ENCODE data around the gene ATF6.

The ATF6 gene

DNA sequence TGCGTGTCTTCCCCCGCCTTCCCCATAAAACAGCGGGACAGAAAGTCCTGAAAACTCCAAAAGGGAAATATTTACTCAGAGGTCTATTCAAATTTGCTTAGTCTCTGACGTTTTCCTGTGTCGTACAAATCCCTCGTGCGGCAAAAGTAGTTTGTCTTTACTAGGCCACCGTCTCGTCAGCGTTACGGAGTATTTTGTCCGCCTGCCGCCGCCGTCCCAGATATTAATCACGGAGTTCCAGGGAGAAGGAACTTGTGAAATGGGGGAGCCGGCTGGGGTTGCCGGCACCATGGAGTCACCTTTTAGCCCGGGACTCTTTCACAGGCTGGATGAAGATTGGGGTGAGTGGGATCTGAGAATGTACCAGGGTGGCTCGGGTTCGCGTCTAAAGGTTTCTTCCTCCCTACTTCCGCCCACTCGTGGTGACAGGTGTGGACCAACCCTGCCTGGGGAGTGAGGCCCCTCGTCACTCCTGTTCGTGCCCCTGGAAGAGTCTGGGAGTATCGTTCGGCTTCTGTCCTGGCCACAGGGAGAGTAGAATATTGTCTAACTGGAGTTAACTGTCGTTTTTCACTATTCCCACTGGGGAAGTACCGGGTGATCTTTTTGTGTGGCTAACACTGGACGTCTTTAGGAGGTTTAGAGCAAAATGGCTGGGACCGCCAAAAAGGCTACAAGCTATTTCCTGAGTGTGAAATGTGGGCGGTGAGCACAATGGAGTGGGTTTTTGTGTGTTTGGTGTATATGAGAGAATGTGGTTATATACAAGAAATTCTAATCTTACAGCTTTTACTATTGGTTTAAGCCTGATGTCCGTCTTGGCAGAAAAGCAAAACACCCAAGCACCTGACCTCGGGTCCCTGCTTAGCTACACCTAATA, at the start of gene ATF6:
ATF6 (plus strand) TSS at position 219 of the 880 bp plus-strand sequence; CDS start at position 260, 41 bp downstream.
- TF ChIP-seq, protein P1, sequence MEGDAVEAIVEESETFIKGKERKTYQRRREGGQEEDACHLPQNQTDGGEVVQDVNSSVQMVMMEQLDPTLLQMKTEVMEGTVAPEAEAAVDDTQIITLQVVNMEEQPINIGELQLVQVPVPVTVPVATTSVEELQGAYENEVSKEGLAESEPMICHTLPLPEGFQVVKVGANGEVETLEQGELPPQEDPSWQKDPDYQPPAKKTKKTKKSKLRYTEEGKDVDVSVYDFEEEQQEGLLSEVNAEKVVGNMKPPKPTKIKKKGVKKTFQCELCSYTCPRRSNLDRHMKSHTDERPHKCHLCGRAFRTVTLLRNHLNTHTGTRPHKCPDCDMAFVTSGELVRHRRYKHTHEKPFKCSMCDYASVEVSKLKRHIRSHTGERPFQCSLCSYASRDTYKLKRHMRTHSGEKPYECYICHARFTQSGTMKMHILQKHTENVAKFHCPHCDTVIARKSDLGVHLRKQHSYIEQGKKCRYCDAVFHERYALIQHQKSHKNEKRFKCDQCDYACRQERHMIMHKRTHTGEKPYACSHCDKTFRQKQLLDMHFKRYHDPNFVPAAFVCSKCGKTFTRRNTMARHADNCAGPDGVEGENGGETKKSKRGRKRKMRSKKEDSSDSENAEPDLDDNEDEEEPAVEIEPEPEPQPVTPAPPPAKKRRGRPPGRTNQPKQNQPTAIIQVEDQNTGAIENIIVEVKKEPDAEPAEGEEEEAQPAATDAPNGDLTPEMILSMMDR (conservative IDR thresholded peaks at IDR 0.05; ENCODE audit: control insufficient read depth, insufficient read depth, low read depth, low read length) = no peak
- H3K4me3 ChIP-seq (ENCODE audit: control insufficient read depth, low read depth, low read length) = peak within 1 kb of the TSS; percentile 100
- peak; percentile 95 for DNase-seq (ENCODE audit: low read depth)

DNA sequence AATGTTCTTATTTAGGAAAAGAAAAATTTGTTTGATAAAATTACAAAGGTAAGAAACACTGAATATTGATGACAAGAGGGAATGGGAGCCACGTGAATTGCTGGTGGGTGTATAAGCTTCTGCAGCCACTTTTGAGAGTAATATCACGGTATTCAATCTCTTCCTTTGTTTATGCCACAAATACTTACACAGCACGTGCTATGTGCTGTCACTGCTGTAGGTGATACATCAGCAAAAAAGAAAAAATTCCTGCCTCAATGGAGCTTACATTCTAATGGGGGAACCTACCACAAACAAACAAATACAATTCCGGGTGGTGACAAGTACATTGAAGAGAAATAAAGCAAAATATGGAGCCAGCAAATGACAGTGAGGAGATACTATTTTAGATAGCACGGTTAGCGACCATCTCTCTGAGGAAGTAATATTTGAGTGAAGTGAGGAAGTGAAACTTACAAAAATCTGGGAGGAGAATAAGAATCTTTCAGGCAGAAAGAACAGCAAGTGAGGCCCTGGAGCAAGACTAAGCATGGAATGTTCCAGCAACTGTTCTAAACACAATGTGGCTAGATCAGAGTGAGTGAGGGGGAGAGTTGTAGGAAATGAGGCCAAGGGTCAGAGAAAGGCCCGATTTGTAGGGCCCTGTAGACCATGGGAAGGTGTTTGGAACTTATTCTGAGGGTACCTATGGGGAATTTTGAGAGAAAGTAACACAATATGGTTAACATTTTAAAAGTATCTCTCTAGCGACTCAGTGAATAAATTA, 47.4 kb upstream of the ATF6 start:
- H3K4me3 ChIP-seq (ENCODE audit: control insufficient read depth, low read depth, low read length) = no peak overlapping the region
- no peak for DNase-seq (ENCODE audit: low read depth)
- TF ChIP-seq, protein P1 (conservative IDR thresholded peaks at IDR 0.05; ENCODE audit: control insufficient read depth, insufficient read depth, low read depth, low read length) = no peak

DNA sequence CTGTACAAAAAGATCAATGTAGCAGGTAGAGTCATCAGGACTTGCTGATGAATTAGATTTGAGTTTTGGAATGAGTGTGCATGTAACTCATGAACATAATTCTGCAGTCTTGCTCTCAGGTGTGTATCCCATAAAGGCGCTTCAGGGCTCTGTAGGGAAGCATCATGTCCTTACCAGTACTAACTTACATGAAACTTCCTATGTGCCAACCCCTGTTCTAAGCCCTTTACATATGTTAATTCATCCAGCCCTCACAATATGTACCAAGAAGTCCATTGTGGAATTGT, 46.9 kb upstream of the ATF6 start:
- DNase-seq (ENCODE audit: low read depth) = no peak
- H3K4me3 ChIP-seq (ENCODE audit: control insufficient read depth, low read depth, low read length) = no peak overlapping the region
- TF ChIP-seq, protein P1 (conservative IDR thresholded peaks at IDR 0.05; ENCODE audit: control insufficient read depth, insufficient read depth, low read depth, low read length) = no peak

DNA sequence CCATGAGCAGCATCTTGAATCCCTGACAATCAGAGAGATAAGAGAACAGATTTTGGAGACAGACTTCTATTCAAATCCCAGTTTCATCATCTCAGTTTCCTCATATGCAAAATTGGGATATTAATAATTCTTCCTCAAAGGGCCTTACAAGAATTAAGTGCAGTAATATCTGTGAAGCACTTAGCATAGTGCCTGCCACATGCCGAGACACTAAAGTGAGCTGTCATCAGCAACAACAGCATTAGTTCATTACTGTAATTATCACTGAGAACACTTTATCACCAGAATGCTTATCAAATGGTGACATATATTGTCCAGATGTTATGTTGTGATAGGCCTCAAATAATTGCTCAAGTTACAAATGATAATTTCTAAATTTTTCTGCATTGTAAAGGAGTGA, 45.7 kb upstream of the ATF6 start:
- no peak overlapping the region for H3K4me3 ChIP-seq (ENCODE audit: control insufficient read depth, low read depth, low read length)
- no peak for DNase-seq (ENCODE audit: low read depth)
- TF ChIP-seq, protein P1 (conservative IDR thresholded peaks at IDR 0.05; ENCODE audit: control insufficient read depth, insufficient read depth, low read depth, low read length) = no peak

DNA sequence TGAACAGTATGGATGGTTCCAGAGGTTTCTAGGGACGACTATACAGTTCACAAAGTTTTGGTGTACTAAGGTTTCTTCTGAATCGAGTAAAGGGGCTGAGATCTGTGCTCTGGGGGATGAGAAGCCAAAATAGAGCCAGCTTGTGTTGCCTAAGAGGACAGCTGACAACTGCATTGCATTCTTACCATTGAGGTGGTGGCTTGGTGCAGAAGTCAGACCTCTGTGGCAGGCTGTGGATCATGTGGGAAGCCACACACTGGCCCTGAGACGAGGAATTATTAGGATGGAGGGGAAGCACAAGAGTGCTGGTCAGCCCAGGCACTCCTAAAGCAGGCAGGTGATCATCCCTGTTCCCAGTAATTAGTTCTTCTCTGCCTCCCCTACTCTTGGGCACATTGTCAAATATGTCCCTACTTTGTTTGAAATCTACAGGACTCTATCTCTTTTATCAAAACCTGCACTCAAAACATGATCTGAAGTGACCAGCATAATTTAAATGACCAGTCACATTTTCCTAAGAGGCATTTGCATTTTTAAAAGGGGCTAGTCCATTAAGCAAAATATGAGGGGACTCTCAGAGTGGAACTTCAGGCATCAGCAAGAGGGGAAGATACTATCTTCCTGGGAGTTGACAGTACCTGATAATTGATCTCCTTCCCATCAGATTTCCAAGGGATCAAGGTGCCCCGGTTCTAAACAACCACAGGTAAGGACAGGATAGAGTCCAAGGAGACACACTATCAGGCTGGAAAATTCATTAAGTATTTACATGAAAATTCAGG, 45.0 kb upstream of the ATF6 start, which contains the start of gene FCRLB:
FCRLB (plus strand) TSS at position 589 of the 782 bp plus-strand sequence. CDS start 1,129 bp downstream, outside the sequence.
- no peak within 1 kb of the TSS for H3K4me3 ChIP-seq (ENCODE audit: control insufficient read depth, low read depth, low read length)
- TF ChIP-seq, protein P1 (conservative IDR thresholded peaks at IDR 0.05; ENCODE audit: control insufficient read depth, insufficient read depth, low read depth, low read length) = no peak

GRCh38 chr1:161721738-161722343, 44.3 kb upstream of the ATF6 start:
- peak; percentile 97 for DNase-seq (ENCODE audit: low read depth)

More for the DNA sequence above, 45.0 kb upstream of the ATF6 start, which contains the start of gene FCRLB:
- DNase-seq (ENCODE audit: low read depth) = no peak

More at GRCh38 chr1:161721738-161722343, 44.3 kb upstream of the ATF6 start:
- H3K4me3 ChIP-seq (ENCODE audit: control insufficient read depth, low read depth, low read length) = no peak overlapping the region
- TF ChIP-seq, protein P1 (conservative IDR thresholded peaks at IDR 0.05; ENCODE audit: control insufficient read depth, insufficient read depth, low read depth, low read length) = no peak
